Natural killer cell (primary cell): ENCODE results near the gene CAMK2D. TPM values are rescaled to one million over a fixed set of nuclear protein-coding genes. Genes with fewer than 3 reads are reported as not detected.
"Not testable (repeated sequence)": the region's sequence is repeated elsewhere in the genome, so short reads cannot be mapped to it uniquely, and the experiment has no call there.

ENCODE experiments used
- ATAC-seq, 3 donors: fragments of 150-1000 bp in 2 of 3; fragments of 200-7000 bp in 1 of 3; cut with Tn5 transposase; 1 replicate in 1 of 3; 2 replicates in 2 of 3; pipeline ENCODE4 v1.10.0; 2021; ENCODE audit warnings: mild to moderate bottlenecking in 2 of 3, moderate library complexity in 2 of 3
- DNase-seq, 2 donors: peaks; one replicate each; pipeline versions ENCODE4 v3.0.0 to v3.0.0-alpha.2; 2013 to 2021; ENCODE audit warnings: mixed read lengths in 1 of 2
- H3K27ac ChIP-seq: one replicate; pipeline ENCODE4 v1.5.1; 2013; ENCODE audit warnings: mild to moderate bottlenecking, low read length
- H3K27me3 ChIP-seq: one replicate; pipeline ENCODE4 v1.6.1; 2013; ENCODE audit warnings: low read length; ENCODE audit not compliant: control insufficient read depth, insufficient read depth
- H3K36me3 ChIP-seq: one replicate; pipeline ENCODE4 v1.6.1; 2013; ENCODE audit warnings: low read length; ENCODE audit not compliant: control insufficient read depth, insufficient read depth
- H3K4me1 ChIP-seq: one replicate; pipeline ENCODE4 v1.6.1; 2013; ENCODE audit warnings: low read length; ENCODE audit not compliant: control insufficient read depth, insufficient read depth
- H3K4me3 ChIP-seq: one replicate; pipeline ENCODE4 v1.5.1; 2013; ENCODE audit warnings: low read length
- H3K9me3 ChIP-seq: one replicate; pipeline ENCODE4 v1.6.1; 2013; ENCODE audit warnings: low read length; ENCODE audit not compliant: control insufficient read depth, insufficient read depth
- H3K27ac Mint-ChIP-seq, 2 donors: one replicate each; pipeline ENCODE4 v1.8.0; 2022; ENCODE audit warnings: mild to moderate bottlenecking in 2 of 2, mixed read lengths in 2 of 2, moderate library complexity in 1 of 2
- H3K27me3 Mint-ChIP-seq, 2 donors: one replicate each; pipeline ENCODE4 v1.8.0; 2022; ENCODE audit warnings: low read depth in 2 of 2, mixed read lengths in 2 of 2
- H3K36me3 Mint-ChIP-seq: one replicate; pipeline ENCODE4 v1.8.0; 2022; ENCODE audit warnings: mixed read lengths
- H3K4me1 Mint-ChIP-seq, 2 donors: one replicate each; pipeline ENCODE4 v1.8.0; 2022; ENCODE audit warnings: mixed read lengths in 2 of 2
- H3K4me3 Mint-ChIP-seq: one replicate; pipeline ENCODE4 v1.8.0; 2022; ENCODE audit warnings: mild to moderate bottlenecking, moderate library complexity, mixed read lengths
- H3K9me3 Mint-ChIP-seq, 2 donors: one replicate each; pipeline ENCODE4 v1.8.0; 2022; ENCODE audit warnings: mixed read lengths in 2 of 2
- WGBS: methylation state at CpG from one replicate; pipeline ENCODE4 v1.1.7; 2013; ENCODE audit warnings: missing lambda C conversion rate; ENCODE audit not compliant: insufficient coverage; 5-methylcytosine and 5-hydroxymethylcytosine counted together
- intact Hi-C: fragments of 100-400 bp; cut with micrococcal nuclease; formaldehyde crosslinking; loops from one replicate; pipeline ENCODE4 v1.14.2; 2022
- total RNA-seq, 4 donors: library from RNA; stranded (reverse); fragments of 120-200 nt in 1 of 4; gene quantifications; one replicate each; pipeline versions ENCODE4 v1.2.3 to v1.2.4, GENCODE V29; 2013 to 2022
- TF ChIP-seq, protein P1 (sequence below): fragments of 200-600 bp; IDR thresholded peaks from one replicate; pipeline ENCODE4 v1.8.0; 2022; ENCODE audit warnings: antibody characterized with exemption

The CAMK2D gene
- total RNA-seq, 3 donors from 2014 or later (not counting 1 experiment from before 2014, with no cell fraction given) = 31.6 to 40.1 (median 34.5) TPM

- WGBS = 69% methylated on average over 1 of the region's 1 CpG
- ATAC-seq (no peak), DNase-seq (no peak)
- H3K27me3 Mint-ChIP-seq = no peaks in the 10 kb centered on the region
- peaks cover 9 to 17% of the 10 kb centered on the region in 2 donors for H3K4me1 Mint-ChIP-seq
- no peak overlapping the region for H3K4me3 Mint-ChIP-seq
- intact Hi-C loops = no loop called here
- no peaks in the 10 kb centered on the region for H3K4me1 ChIP-seq
- no peaks in the 10 kb centered on the region for H3K9me3 ChIP-seq
- H3K27me3 ChIP-seq = no peaks in the 10 kb centered on the region
- H3K36me3 ChIP-seq = no peaks in the 10 kb centered on the region
- H3K27ac ChIP-seq = no peak overlapping the region
- H3K4me3 ChIP-seq = no peak overlapping the region
- H3K27ac Mint-ChIP-seq = no peak overlapping the region
- no peaks in the 10 kb centered on the region for H3K9me3 Mint-ChIP-seq
- TF ChIP-seq, protein P1, sequence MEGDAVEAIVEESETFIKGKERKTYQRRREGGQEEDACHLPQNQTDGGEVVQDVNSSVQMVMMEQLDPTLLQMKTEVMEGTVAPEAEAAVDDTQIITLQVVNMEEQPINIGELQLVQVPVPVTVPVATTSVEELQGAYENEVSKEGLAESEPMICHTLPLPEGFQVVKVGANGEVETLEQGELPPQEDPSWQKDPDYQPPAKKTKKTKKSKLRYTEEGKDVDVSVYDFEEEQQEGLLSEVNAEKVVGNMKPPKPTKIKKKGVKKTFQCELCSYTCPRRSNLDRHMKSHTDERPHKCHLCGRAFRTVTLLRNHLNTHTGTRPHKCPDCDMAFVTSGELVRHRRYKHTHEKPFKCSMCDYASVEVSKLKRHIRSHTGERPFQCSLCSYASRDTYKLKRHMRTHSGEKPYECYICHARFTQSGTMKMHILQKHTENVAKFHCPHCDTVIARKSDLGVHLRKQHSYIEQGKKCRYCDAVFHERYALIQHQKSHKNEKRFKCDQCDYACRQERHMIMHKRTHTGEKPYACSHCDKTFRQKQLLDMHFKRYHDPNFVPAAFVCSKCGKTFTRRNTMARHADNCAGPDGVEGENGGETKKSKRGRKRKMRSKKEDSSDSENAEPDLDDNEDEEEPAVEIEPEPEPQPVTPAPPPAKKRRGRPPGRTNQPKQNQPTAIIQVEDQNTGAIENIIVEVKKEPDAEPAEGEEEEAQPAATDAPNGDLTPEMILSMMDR = no peak
- H3K36me3 Mint-ChIP-seq = no peaks in the 10 kb centered on the region
Observed at GRCh38 chr4:113708250-113708649, 53.3 kb downstream of the CAMK2D start.

DNA sequence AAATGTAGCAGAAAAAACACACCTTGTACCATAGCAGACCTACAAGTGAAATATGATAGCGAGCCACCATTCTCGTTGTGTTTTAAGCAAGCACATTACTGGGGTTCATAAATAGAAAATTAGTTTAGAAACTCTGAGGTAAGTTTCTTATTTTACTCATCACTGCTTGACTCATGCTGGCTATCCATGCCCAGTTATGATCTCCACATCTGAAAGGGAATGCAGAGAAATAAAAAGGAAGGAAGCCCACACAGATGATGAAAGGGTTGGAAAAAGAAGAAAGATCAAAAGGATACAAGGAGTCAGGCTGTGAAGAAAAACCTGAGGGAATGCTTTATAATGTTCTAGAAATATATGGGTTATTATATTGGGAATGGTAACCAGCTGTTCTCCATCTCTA lies 54.5 kb downstream of the CAMK2D start:
- H3K27ac Mint-ChIP-seq = no peak overlapping the region

DNA sequence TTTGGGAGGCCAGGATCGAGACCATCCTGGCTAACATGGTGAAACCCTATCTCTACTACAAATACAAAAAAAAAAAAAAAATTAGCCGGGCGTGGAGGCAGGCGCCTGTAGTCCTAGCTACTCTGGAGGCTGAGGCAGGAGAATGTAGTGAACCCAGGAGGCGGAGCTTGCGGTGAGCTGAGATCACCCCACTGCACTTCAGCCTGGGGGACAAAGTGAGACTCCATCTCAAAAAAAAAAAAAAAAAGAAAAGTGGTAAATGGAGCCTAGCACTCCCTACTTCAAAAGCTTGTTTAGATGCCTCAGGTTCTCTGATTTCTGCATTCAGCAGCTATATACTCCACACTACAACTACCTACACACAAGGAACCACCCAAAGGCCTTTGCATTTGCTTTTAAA lies 56.4 kb downstream of the CAMK2D start:
- H3K4me3 ChIP-seq, H3K27ac ChIP-seq, ATAC-seq, DNase-seq, H3K27me3 ChIP-seq, H3K27ac Mint-ChIP-seq, intact Hi-C loops, H3K4me3 Mint-ChIP-seq, H3K9me3 ChIP-seq, H3K4me1 ChIP-seq, H3K36me3 Mint-ChIP-seq, H3K9me3 Mint-ChIP-seq, H3K36me3 ChIP-seq, H3K27me3 Mint-ChIP-seq: not testable (repeated sequence)
- 95% methylated on average over 4 of the region's 6 CpGs for whole genome bisulfite sequencing
- H3K4me1 Mint-ChIP-seq = peaks cover 13 to 17% of the 10 kb centered on the region in 2 donors

More for the DNA sequence above, 54.5 kb downstream of the CAMK2D start:
- intact Hi-C loops = no loop called here
- Mint-ChIP-seq H3K4me3 (no peak overlapping the region), H3K9me3 (no peaks in the 10 kb centered on the region), H3K27me3 (no peaks in the 10 kb centered on the region), H3K4me1 (peaks cover 10 to 17% of the 10 kb centered on the region in 2 donors), H3K36me3 (no peaks in the 10 kb centered on the region)
- Histone ChIP-seq H3K4me3 (no peak overlapping the region), H3K36me3 (no peaks in the 10 kb centered on the region), H3K9me3 (no peaks in the 10 kb centered on the region), H3K27ac (no peak overlapping the region), H3K4me1 (no peaks in the 10 kb centered on the region), H3K27me3 (no peaks in the 10 kb centered on the region)
- WGBS = 83% methylated on average over 1 of the region's 2 CpGs
- TF ChIP-seq, protein P1 = no peak
- ATAC-seq (no peak), DNase-seq (no peak)

DNA sequence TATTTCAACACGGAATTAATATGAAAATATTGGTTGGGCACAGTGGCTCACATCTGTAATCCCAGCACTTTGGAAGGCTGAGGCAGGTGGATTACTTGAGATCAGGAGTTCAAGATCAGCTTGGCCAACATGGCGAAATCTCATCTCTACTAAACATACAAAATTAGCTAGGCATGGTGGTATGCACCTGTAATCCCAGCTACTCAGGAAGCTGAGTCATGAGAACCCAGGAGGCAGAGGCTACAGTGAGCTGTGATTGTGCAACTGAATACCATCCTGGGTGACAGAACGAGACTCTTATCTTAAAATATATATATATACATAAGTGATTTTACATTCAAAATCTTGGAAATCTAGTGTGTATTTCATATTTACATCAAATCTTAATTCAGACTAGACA lies 58.9 kb downstream of the CAMK2D start:
- H3K4me3 ChIP-seq, H3K4me3 Mint-ChIP-seq, H3K4me1 ChIP-seq, DNase-seq, H3K27ac Mint-ChIP-seq, H3K36me3 ChIP-seq, H3K9me3 ChIP-seq, intact Hi-C loops, ATAC-seq, H3K27me3 Mint-ChIP-seq, H3K9me3 Mint-ChIP-seq, H3K27ac ChIP-seq, H3K27me3 ChIP-seq, H3K36me3 Mint-ChIP-seq: not testable (repeated sequence)
- WGBS = 91% methylated on average over 1 of the region's 3 CpGs
- H3K4me1 Mint-ChIP-seq = peaks cover 11 to 20% of the 10 kb centered on the region in 2 donors
